KMS-11 (cell line): Measurements from ENCODE around the gene NAA50.

ENCODE experiments used
- H2AFZ ChIP-seq: fragments of 200-600 bp; sonication (generic); 2 replicates; pipeline ENCODE4 v1.6.1; 2016; ENCODE audit warnings: antibody characterized with exemption, mixed run types, low read depth
- H3K27ac ChIP-seq: fragments of 200-600 bp; sonication (generic); 2 replicates; pipeline ENCODE4 v1.6.1; 2016; ENCODE audit warnings: mild to moderate bottlenecking, mixed run types
- H3K27me3 ChIP-seq: fragments of 200-600 bp; sonication (generic); 2 replicates; pipeline ENCODE4 v1.6.1; 2017; ENCODE audit warnings: mild to moderate bottlenecking, low read depth, mixed run types, moderate library complexity; ENCODE audit not compliant: insufficient read depth
- H3K36me3 ChIP-seq: fragments of 200-600 bp; sonication (generic); 2 replicates; pipeline ENCODE4 v1.6.1; 2017; ENCODE audit warnings: mild to moderate bottlenecking, mixed run types; ENCODE audit not compliant: insufficient read depth
- H3K4me1 ChIP-seq: fragments of 200-600 bp; sonication (generic); 2 replicates; pipeline ENCODE4 v1.6.1; 2016; ENCODE audit warnings: mild to moderate bottlenecking, low read depth, mixed run types; ENCODE audit not compliant: poor library complexity, severe bottlenecking
- H3K4me2 ChIP-seq: fragments of 200-600 bp; sonication (generic); 2 replicates; pipeline ENCODE4 v1.7.0; 2016; ENCODE audit warnings: mild to moderate bottlenecking, mixed run types
- H3K4me3 ChIP-seq: fragments of 200-600 bp; sonication (generic); IDR thresholded peaks from 2 replicates; pipeline ENCODE4 v1.6.1; 2017; ENCODE audit warnings: low read depth, low read length, mixed read lengths; ENCODE audit not compliant: insufficient read depth
- H3K79me2 ChIP-seq: fragments of 200-600 bp; sonication (generic); 2 replicates; pipeline ENCODE4 v1.6.1; 2016; ENCODE audit warnings: low read depth, mixed run types; ENCODE audit not compliant: insufficient read depth
- H3K9ac ChIP-seq: fragments of 200-600 bp; sonication (generic); 2 replicates; pipeline ENCODE4 v1.6.1; 2016; ENCODE audit warnings: mild to moderate bottlenecking, mixed run types
- H4K20me1 ChIP-seq: fragments of 200-600 bp; sonication (generic); 2 replicates; pipeline ENCODE4 v1.6.1; 2016; ENCODE audit warnings: mild to moderate bottlenecking, mixed run types; ENCODE audit not compliant: insufficient read depth
- CTCF ChIP-seq: fragments of 200-600 bp; sonication (generic); conservative IDR thresholded peaks from 2 replicates; pipeline ENCODE4 v1.6.1; 2017; ENCODE audit warnings: low read depth, mild to moderate bottlenecking, antibody characterized with exemption, low read length, moderate library complexity, mixed read lengths

Gene NAA50

GRCh38 chr3:113741620-113742019 is 4.4 kb downstream of the NAA50 start:
- TF ChIP-seq CTCF, result no peak
- H3K4me1 ChIP-seq, result peaks cover 79% of the 10 kb centered on the region
- H2AFZ ChIP-seq, result no peak overlapping the region
- no peak overlapping the region for H3K9ac ChIP-seq
- no peak overlapping the region for H3K27ac ChIP-seq
- no peak overlapping the region for H3K4me3 ChIP-seq
- H3K36me3 ChIP-seq, result no peaks in the 10 kb centered on the region; the same call in 1 of the 2 replicates
- H4K20me1 ChIP-seq, result peaks cover 81% of the 10 kb centered on the region
- H3K4me2 ChIP-seq, result no peak overlapping the region; the same call in 1 of the 2 replicates
- H3K79me2 ChIP-seq, result peaks cover 94% of the 10 kb centered on the region
- no peaks in the 10 kb centered on the region for H3K27me3 ChIP-seq

- no peak overlapping the region for H3K4me3 ChIP-seq
- peaks cover 99% of the 10 kb centered on the region for H3K79me2 ChIP-seq
- H3K27me3 ChIP-seq, result no peaks in the 10 kb centered on the region
- H3K4me1 ChIP-seq, result peaks cover 81% of the 10 kb centered on the region
- no peak overlapping the region for H3K9ac ChIP-seq
- H3K36me3 ChIP-seq, result no peaks in the 10 kb centered on the region; the same call in 1 of the 2 replicates
- H2AFZ ChIP-seq, result no peak overlapping the region
- peaks cover 86% of the 10 kb centered on the region for H4K20me1 ChIP-seq
- no peak overlapping the region; the same call in 1 of the 2 replicates for H3K4me2 ChIP-seq
- no peak for TF ChIP-seq CTCF
- H3K27ac ChIP-seq, result no peak overlapping the region
Observed at GRCh38 chr3:113741086-113741485, 5.0 kb downstream of the NAA50 start.

GRCh38 chr3:113736548-113737089 is 9.4 kb downstream of the NAA50 start:
- Histone ChIP-seq H3K4me3 (no peak overlapping the region), H3K4me1 (peaks cover 51% of the 10 kb centered on the region), H3K9ac (no peak overlapping the region), H2AFZ (no peak overlapping the region), H3K27ac (peak overlapping the region; percentile 26; the same call in 1 of the 2 replicates), H3K79me2 (peaks cover 98% of the 10 kb centered on the region), H3K4me2 (peak overlapping the region; percentile 30), H3K36me3 (no peaks in the 10 kb centered on the region), H4K20me1 (peaks cover 95% of the 10 kb centered on the region), H3K27me3 (no peaks in the 10 kb centered on the region)
- TF ChIP-seq CTCF, result peak; percentile 83

GRCh38 chr3:113731694-113732093 is 14.4 kb downstream of the NAA50 start:
- H3K9ac ChIP-seq, result no peak overlapping the region
- H3K36me3 ChIP-seq, result peaks cover 3% of the 10 kb centered on the region; the same call in 1 of the 2 replicates
- H3K27me3 ChIP-seq, result no peaks in the 10 kb centered on the region
- peaks cover 73% of the 10 kb centered on the region for H4K20me1 ChIP-seq
- H2AFZ ChIP-seq, result no peak overlapping the region
- no peak overlapping the region for H3K4me3 ChIP-seq
- H3K4me2 ChIP-seq, result no peak overlapping the region
- H3K79me2 ChIP-seq, result peaks cover 97% of the 10 kb centered on the region
- no peak for TF ChIP-seq CTCF
- H3K27ac ChIP-seq, result no peak overlapping the region
- peaks cover 2% of the 10 kb centered on the region for H3K4me1 ChIP-seq
